Measurements from ENCODE around the gene ADGRF4. TPM values are rescaled to one million over a fixed set of nuclear protein-coding genes. Genes with fewer than 3 reads are reported as not detected.

The ADGRF4 gene
- total and polyA plus RNA-seq, 8 donors = 0.02 TPM; not detected in 7

DNA sequence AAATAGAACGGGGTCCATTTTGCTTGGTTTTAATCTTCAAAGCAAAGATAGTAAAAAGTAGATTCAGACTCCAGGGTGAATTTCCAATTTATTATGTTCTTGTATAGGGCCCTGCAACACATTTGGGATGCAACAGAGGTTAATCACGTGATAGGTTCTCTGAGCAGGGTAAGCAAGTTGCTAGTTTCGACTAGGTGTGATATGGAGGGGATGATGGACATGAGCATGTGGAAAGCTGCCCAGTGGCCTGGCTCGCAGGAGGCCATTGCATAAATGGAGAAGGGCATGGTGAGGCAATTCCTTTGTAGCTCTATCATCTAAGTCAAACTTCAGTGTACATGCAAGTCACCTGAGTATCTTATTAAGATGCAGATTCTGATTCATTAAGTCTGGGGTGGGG lies 17.7 kb upstream of the ADGRF4 start:
- FAIRE-seq = no peak
- no peak for TF ChIP-seq CTCF (IDR thresholded peaks at IDR 0.05)
- 67 to 71% methylated on average over 4 of the region's 4 CpGs for WGBS, 2 donors
- intact Hi-C loops (cut with DNase I) = no loop called here
- no peak for ATAC-seq
- Histone ChIP-seq H3K36me3 (no peaks in the 10 kb centered on the region), H3K4me3 (no peak overlapping the region), H3K27ac (no peak overlapping the region), H3K4me1 (no peaks in the 10 kb centered on the region), H3K9me3 (no peaks in the 10 kb centered on the region), H3K27me3 (no peaks in the 10 kb centered on the region)
- DNase-seq = no peak

- intact Hi-C loops (cut with DNase I) = no loop called here
- TF ChIP-seq CTCF (IDR thresholded peaks at IDR 0.05) = no peak
- H3K9me3 ChIP-seq = no peaks in the 10 kb centered on the region
- DNase-seq = no peak
- WGBS, 2 donors = 73 to 88% methylated on average over 1 of the region's 1 CpG
- H3K4me3 ChIP-seq = no peak overlapping the region
- H3K27ac ChIP-seq = no peak overlapping the region
- no peak for FAIRE-seq
- H3K36me3 ChIP-seq = no peaks in the 10 kb centered on the region
- no peaks in the 10 kb centered on the region for H3K27me3 ChIP-seq
- no peaks in the 10 kb centered on the region for H3K4me1 ChIP-seq
- ATAC-seq = no peak
Measured at GRCh38 chr6:47681201-47681990, 17.0 kb upstream of the ADGRF4 start.

- Histone ChIP-seq H3K36me3 (no peaks in the 10 kb centered on the region), H3K27ac (no peak overlapping the region), H3K9me3 (no peaks in the 10 kb centered on the region), H3K4me1 (no peaks in the 10 kb centered on the region), H3K27me3 (no peaks in the 10 kb centered on the region), H3K4me3 (no peak overlapping the region)
- intact Hi-C loops (cut with DNase I) = no loop called here
- DNase-seq = no peak
- 75 to 85% methylated on average over 1 of the region's 1 CpG for WGBS, 2 donors
- TF ChIP-seq CTCF (IDR thresholded peaks at IDR 0.05) = no peak
- no peak for FAIRE-seq
- ATAC-seq = no peak
Measured at GRCh38 chr6:47686411-47686810, 12.0 kb upstream of the ADGRF4 start.

GRCh38 chr6:47687432-47687831 lies 10.9 kb upstream of the ADGRF4 start:
- intact Hi-C loops (cut with DNase I) = no loop called here
- FAIRE-seq (no peak), ATAC-seq (no peak), DNase-seq (no peak)
- Histone ChIP-seq H3K4me1 (no peaks in the 10 kb centered on the region), H3K27ac (no peak overlapping the region), H3K4me3 (no peak overlapping the region), H3K36me3 (no peaks in the 10 kb centered on the region), H3K9me3 (no peaks in the 10 kb centered on the region), H3K27me3 (no peaks in the 10 kb centered on the region)
- 90 to 96% methylated on average over 2 of the region's 2 CpGs for WGBS, 2 donors
- TF ChIP-seq CTCF (IDR thresholded peaks at IDR 0.05) = no peak

DNA sequence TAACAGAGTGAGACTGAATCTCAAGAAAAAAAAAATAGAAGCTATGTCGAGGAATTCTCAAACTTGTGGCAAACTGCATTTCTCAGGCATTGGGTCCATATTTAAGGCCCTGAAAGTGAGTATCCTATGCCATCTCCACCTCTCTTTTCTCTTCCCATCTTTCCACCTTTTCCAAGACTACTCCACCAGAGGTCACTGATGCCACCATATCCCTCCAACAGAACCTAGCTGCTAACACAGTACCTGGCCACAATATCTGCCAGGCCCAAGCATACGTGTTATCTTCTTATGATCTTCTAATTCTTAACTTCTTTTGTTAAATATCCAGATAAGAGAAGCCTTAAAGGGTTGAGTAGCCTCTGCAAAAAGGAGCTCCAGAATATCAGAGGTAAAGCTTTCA lies 8.2 kb upstream of the ADGRF4 start:
- Histone ChIP-seq H3K27ac (no peak overlapping the region), H3K9me3 (no peaks in the 10 kb centered on the region), H3K4me3 (no peak overlapping the region), H3K36me3 (no peaks in the 10 kb centered on the region), H3K27me3 (no peaks in the 10 kb centered on the region), H3K4me1 (no peaks in the 10 kb centered on the region)
- ATAC-seq (no peak), DNase-seq (no peak), FAIRE-seq (no peak)
- WGBS, 2 donors = 65 to 72% methylated on average over 2 of the region's 2 CpGs
- intact Hi-C loops (cut with DNase I) = no loop called here
- no peak for TF ChIP-seq CTCF (IDR thresholded peaks at IDR 0.05)

Data from pancreas (tissue), 10 donors.